GM12878 (cell line): ENCODE data around the gene BMAL2. TPM values are rescaled to one million over a fixed set of nuclear protein-coding genes. Genes with fewer than 3 reads are reported as not detected.

Source experiments
- ATAC-seq: fragments of 200-7000 bp; cut with Tn5 transposase; 3 replicates; pipeline ENCODE4 v1.9.1; 2020; ENCODE audit warnings: mild to moderate bottlenecking, moderate library complexity
- BruUV-seq: library from RNA; stranded (reverse); fragments of 400-500 nt; replicated peaks from 2 replicates; lab custom pipeline; 2021; lab: Mats Ljungman, UMichigan
- CTCF ChIA-PET: fragments of 300-600 bp; sonication (Branson Sonifier 250); formaldehyde crosslinking; extraction: SDS; loops from one replicate; lab custom pipeline; 2021; ENCODE audit warnings: inconsistent platforms; lab: Yijun Ruan, JAX
- POLR2A ChIA-PET: fragments of 350-600 bp; formaldehyde crosslinking; extraction: SDS; loops from one replicate; lab custom pipeline; 2021; ENCODE audit warnings: inconsistent platforms; lab: Charles Lee
- RAD21 ChIA-PET: fragments of 300-600 bp; sonication (Branson Sonifier 250); formaldehyde crosslinking; loops from one replicate; lab custom pipeline; 2023; ENCODE audit warnings: antibody characterized with exemption; ENCODE audit not compliant: unreplicated experiment; lab: Charles Lee
- SMC1A ChIA-PET: fragments of 300-600 bp; sonication (Branson Sonifier 250); formaldehyde crosslinking; loops from one replicate; lab custom pipeline; 2023; ENCODE audit not compliant: unreplicated experiment, uncharacterized antibody; lab: Charles Lee
- DNase-seq: peaks from one replicate; pipeline ENCODE4 v3.0.0-alpha.2; 2011; ENCODE audit warnings: low read depth, low spot score
- FAIRE-seq: peaks from 3 replicates; lab custom pipeline; 2011; peaks lifted over from hg19 to GRCh38; lab: Jason Lieb, UNC
- H2AFZ ChIP-seq: 2 replicates; pipeline ENCODE4 v1.6.0; 2011; ENCODE audit warnings: low read depth, low read length, control low read depth; ENCODE audit not compliant: control insufficient read depth
- H3K27ac ChIP-seq: 2 replicates; pipeline ENCODE4 v1.5.1; 2011; ENCODE audit warnings: control low read depth; ENCODE audit not compliant: control insufficient read depth, insufficient read depth
- H3K27me3 ChIP-seq, 2 experiments: replicated peaks in 1 of 2; 2 replicates each; pipeline versions ENCODE4 v1.6.0 to v1.6.1; 2011; ENCODE audit warnings: low read length in 1 of 2; ENCODE audit not compliant: control insufficient read depth in 2 of 2, insufficient read depth in 2 of 2
- H3K36me3 ChIP-seq, 2 experiments: 2 replicates each; pipeline ENCODE4 v1.5.1; 2011; ENCODE audit warnings: low read length in 1 of 2; ENCODE audit not compliant: control insufficient read depth in 2 of 2, insufficient read depth in 2 of 2
- H3K4me1 ChIP-seq: 2 replicates; pipeline ENCODE4 v1.6.1; 2011; ENCODE audit warnings: mild to moderate bottlenecking, low read length, moderate library complexity, mixed read lengths; ENCODE audit not compliant: control insufficient read depth, insufficient read depth
- H3K4me2 ChIP-seq: 2 replicates; pipeline ENCODE4 v1.6.0; 2011; ENCODE audit warnings: control low read depth; ENCODE audit not compliant: control insufficient read depth, insufficient read depth
- H3K4me3 ChIP-seq: fragments of 200-600 bp; sonication (generic); 2 replicates; pipeline ENCODE4 v1.5.1; 2016
- H3K79me2 ChIP-seq: 2 replicates; pipeline ENCODE4 v1.6.0; 2011; ENCODE audit warnings: low read length; ENCODE audit not compliant: control insufficient read depth, insufficient read depth
- H3K9ac ChIP-seq: 2 replicates; pipeline ENCODE4 v1.8.0; 2011; ENCODE audit warnings: low read length, control low read depth, mixed read lengths; ENCODE audit not compliant: control insufficient read depth, insufficient read depth
- H3K9me3 ChIP-seq: replicated peaks from 3 replicates; pipeline ENCODE4 v1.5.1; 2011; ENCODE audit warnings: mild to moderate bottlenecking, low read length; ENCODE audit not compliant: control insufficient read depth, insufficient read depth
- H4K20me1 ChIP-seq: 2 replicates; pipeline ENCODE4 v1.6.0; 2011; ENCODE audit not compliant: control insufficient read depth, insufficient read depth
- CBX5 ChIP-seq: sonication (generic); IDR thresholded peaks from 2 replicates; pipeline ENCODE4 v1.6.1; 2016; ENCODE audit warnings: low read depth, moderate library complexity, mild to moderate bottlenecking, inconsistent platforms
- CHD2 ChIP-seq: IDR thresholded peaks from 2 replicates; pipeline ENCODE4 v1.6.1; 2011; ENCODE audit warnings: low read depth, low read length, improper control_type of control experiment, borderline replicate concordance
- ESRRA ChIP-seq: IDR thresholded peaks from 2 replicates; pipeline ENCODE4 v1.6.1; 2012; ENCODE audit warnings: mild to moderate bottlenecking, low read length, improper control_type of control experiment
- PAX5 ChIP-seq: IDR thresholded peaks from 2 replicates; pipeline ENCODE4 v1.6.1; 2011; ENCODE audit warnings: low read depth, low read length, borderline replicate concordance
- RUNX3 ChIP-seq: IDR thresholded peaks from 2 replicates; pipeline ENCODE4 v1.6.1; 2012; ENCODE audit warnings: low read length, inconsistent platforms
- WGBS: methylation state at CpG from one replicate; pipeline ENCODE4 v1.1.6; 2016; ENCODE audit warnings: low lambda C conversion rate; ENCODE audit not compliant: insufficient replicate concordance, insufficient coverage; ENCODE audit errors: missing lambda C conversion rate; 5-methylcytosine and 5-hydroxymethylcytosine counted together
- in situ Hi-C: fragments of 300-500 bp; cut with MboI; formaldehyde crosslinking; loops from 9 replicates; pipeline ENCODE4 v1.14.3; 2018; ENCODE audit warnings: mixed read lengths
- intact Hi-C: fragments of 100-400 bp; cut with micrococcal nuclease; formaldehyde crosslinking; loops from one replicate; pipeline ENCODE4 v1.14.2; 2022; ENCODE audit not compliant: unreplicated experiment
- polyA plus RNA-seq, 11 experiments: library from polyadenylated mRNA; depleted of rRNA in 4 of 11; unstranded in 6 of 11; stranded (reverse) in 5 of 11; fragments of >200 nt; fragmentation: Nextera tagmentation in 4 of 11; fragmentation: Illumina TruSeq in 1 of 11; extraction: Ambion mirVana in 4 of 11; extraction: Trizol in 1 of 11; gene quantifications; 1 replicate in 1 of 11; 2 replicates in 10 of 11; pipeline versions ENCODE4 v1.2.1 to v1.2.3, GENCODE V29; 2011 to 2016; ENCODE audit warnings: inconsistent platforms in 2 of 11, missing spikeins in 2 of 11, low read depth in 1 of 11
- total RNA-seq, 4 experiments: library from RNA; depleted of rRNA in 3 of 4; stranded (reverse); fragments of >200 nt in 3 of 4; fragmentation: Illumina TruSeq in 1 of 4; extraction: Trizol in 1 of 4; gene quantifications; 2 replicates each; pipeline versions ENCODE4 v1.2.1 to v1.2.3, GENCODE V29; 2013 to 2021
- TF ChIP-seq, protein P1 (sequence below): fragments of 450-650 bp; formaldehyde crosslinking; IDR thresholded peaks from 2 replicates; pipeline ENCODE4 v1.4.0; 2022; ENCODE audit warnings: mild to moderate bottlenecking, moderate library complexity

BMAL2 gene
- total and polyA plus RNA-seq, 10 of the 15 experiments (the other 5 are each of a cell fraction or from before 2014, with no cell fraction given), result 7.9 to 53.6 (median 35.5) TPM

DNA sequence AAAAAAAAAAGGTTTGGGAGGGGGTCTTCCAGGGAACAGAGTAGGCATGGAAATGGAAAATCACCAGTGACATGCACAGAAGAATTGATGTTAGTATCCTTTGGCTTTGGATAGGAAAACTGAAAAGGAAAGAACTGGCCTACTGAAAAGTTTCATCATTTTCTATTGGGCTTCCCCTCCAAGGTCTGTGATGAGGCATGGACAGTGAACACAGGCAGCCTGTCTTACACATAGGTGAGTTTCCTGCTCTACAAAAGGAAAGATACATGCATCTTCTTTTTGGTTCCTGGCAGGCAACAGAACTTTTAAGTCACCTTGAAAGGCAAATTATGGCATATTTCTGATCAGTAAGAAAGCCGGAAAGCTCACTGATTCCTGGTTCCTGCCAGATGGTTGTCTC lies 5.8 kb downstream of the BMAL2 start:
- FAIRE-seq (no peak), ATAC-seq (peak; percentile 45), DNase-seq (no peak)
- Histone ChIP-seq H3K9me3 (no peaks in the 10 kb centered on the region), H3K36me3 (no peaks in the 10 kb centered on the region), H4K20me1 (no peaks in the 10 kb centered on the region), H3K4me3 (no peak overlapping the region), H3K9ac (no peak overlapping the region), H3K27ac (peak overlapping the region; percentile 27; the same call in 1 of the 2 replicates), H2AFZ (no peak overlapping the region), H3K27me3 (no peaks in the 10 kb centered on the region), H3K79me2 (peaks cover 97% of the 10 kb centered on the region), H3K4me1 (peaks cover 33% of the 10 kb centered on the region), H3K4me2 (peak overlapping the region; percentile 49)
- WGBS, result 64% methylated on average over 1 of the region's 1 CpG
- POLR2A ChIA-PET, result interaction anchor here (1.5 kb wide), 1 partner anchor 48 kb away, joined by 3 read pairs; no protein-coding TSS in a partner anchor
- TF ChIP-seq PAX5 (no peak), ESRRA (no peak), CHD2 (no peak), CBX5 (no peak), RUNX3 (no peak)
- TF ChIP-seq, protein P1, sequence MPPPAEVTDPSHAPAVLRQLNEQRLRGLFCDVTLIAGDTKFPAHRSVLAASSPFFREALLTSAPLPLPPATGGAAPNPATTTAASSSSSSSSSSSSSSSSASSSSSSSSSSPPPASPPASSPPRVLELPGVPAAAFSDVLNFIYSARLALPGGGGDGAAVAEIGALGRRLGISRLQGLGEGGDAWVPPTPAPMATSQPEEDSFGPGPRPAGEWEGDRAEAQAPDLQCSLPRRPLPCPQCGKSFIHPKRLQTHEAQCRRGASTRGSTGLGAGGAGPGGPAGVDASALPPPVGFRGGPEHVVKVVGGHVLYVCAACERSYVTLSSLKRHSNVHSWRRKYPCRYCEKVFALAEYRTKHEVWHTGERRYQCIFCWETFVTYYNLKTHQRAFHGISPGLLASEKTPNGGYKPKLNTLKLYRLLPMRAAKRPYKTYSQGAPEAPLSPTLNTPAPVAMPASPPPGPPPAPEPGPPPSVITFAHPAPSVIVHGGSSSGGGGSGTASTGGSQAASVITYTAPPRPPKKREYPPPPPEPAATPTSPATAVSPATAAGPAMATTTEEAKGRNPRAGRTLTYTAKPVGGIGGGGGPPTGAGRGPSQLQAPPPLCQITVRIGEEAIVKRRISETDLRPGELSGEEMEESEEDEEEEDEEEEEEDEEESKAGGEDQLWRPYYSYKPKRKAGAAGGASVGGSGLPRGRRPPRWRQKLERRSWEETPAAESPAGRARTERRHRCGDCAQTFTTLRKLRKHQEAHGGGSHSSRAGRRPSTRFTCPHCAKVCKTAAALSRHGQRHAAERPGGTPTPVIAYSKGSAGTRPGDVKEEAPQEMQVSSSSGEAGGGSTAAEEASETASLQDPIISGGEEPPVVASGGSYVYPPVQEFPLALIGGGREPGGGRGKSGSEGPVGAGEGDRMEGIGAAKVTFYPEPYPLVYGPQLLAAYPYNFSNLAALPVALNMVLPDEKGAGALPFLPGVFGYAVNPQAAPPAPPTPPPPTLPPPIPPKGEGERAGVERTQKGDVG (CRISPR knock-in tag), result no peak
- in situ Hi-C loops (no loop called here), intact Hi-C loops (no loop called here)
- BruUV-seq, result no TSS peak
- RAD21 ChIA-PET, result interaction anchor here (1.8 kb wide), 1 partner anchor 13 kb away, joined by 3 read pairs; no protein-coding TSS in a partner anchor
- CTCF ChIA-PET, result interaction anchor here (0.6 to 2.9 kb wide), 6 partner anchors 30 to 493 kb away, joined by 3 to 10 read pairs (median 5); no protein-coding TSS in a partner anchor
- SMC1A ChIA-PET, result interaction anchor here (1.0 to 20.9 kb wide), 9 partner anchors 11 to 323 kb away, joined by 3 to 207 read pairs (median 6); no protein-coding TSS in a partner anchor
